ENCODE results near the gene CHD9.

The CHD9 gene

DNA sequence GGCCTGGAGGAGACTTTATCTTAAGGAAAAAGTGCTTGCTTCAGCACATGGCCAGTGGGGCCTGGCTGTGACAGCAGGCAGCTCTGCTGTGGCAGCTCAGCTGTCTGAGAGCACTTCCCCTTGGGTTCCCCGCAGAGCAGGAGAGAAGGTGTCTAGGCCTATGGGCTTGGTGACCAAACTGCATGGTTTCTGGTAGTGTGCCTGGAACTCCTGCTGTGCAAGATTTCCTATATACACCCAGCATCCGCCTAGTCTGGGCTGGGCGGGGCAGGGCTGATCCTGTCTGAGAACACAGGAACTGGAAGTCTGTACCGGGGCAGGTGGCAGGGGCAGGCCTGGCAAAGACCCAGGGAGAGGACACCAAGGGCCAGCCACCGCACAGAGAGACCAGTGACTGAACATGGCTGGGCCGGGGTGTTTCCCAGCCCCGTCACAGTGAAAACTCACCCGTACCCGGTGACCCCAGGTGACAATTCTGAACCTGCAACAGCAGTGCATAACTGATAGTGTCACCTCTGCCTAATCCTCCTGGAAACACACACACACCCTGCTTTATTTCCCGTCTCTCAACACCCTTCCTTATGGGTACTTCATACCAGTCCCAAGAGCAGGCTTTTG is 39.3 kb downstream of the CHD9 start:
- DNase-seq (ENCODE audit: low read depth) = no peak

DNA sequence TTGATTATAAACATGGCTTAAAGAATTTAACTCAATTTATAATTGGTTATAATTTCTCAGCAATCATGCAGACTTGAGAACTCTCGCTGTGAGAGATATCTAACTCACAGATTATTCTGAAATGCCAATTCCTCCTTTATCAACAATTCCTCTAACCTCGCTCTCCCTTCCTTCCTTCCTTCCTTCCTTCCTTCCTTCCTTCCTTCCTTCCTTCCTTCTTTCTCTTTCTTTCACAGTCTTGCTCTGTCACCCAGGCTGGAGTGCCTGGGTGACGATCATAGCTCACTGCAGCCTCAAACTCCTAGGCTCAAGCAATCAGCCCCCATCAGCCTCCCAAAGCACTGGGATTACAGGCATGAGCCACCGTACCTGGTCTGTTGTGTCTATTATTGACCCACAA is 42.4 kb downstream of the CHD9 start:
- DNase-seq (ENCODE audit: low read depth) = no peak

DNA sequence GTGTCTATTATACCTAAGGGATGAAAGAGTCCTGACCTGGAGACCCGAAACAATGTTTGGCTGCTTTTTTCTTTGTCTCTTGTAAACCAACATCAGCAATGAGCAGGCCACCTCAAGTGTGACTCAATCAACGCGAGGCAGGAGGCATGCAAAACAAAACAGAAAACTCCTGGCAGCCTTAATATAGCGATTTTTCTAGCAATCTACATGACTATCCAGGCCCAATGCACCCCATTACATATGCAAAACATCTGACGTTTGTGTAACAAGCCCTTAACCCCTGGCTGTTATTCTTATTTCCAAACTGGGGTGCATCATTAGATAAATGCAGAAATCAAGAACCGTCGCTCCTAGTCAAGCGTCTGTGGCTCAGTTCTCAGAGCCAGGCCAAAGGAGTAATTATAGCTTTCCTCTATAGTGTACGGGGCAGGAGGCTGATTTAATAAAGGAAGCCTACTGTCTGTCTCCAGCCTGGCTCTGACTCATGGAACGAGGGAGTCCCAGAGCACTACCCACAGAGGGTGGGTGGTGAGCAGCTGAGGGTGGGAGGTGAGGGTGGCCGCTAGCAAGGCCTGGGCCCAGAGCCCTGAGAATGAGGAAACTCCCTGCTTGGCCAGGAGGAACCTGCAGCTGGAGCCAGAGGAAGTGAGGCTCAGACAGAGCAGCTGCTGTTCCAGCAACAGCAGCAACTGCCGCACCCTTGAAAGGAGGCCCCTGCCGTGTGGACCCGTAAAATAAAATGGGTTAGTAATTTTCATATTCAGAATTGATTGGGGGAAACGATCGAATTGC is 43.9 kb downstream of the CHD9 start:
- no peak for DNase-seq (ENCODE audit: low read depth)

GRCh38 chr16:53099318-53100130 is 44.7 kb downstream of the CHD9 start:
- DNase-seq (ENCODE audit: low read depth) = no peak

DNA sequence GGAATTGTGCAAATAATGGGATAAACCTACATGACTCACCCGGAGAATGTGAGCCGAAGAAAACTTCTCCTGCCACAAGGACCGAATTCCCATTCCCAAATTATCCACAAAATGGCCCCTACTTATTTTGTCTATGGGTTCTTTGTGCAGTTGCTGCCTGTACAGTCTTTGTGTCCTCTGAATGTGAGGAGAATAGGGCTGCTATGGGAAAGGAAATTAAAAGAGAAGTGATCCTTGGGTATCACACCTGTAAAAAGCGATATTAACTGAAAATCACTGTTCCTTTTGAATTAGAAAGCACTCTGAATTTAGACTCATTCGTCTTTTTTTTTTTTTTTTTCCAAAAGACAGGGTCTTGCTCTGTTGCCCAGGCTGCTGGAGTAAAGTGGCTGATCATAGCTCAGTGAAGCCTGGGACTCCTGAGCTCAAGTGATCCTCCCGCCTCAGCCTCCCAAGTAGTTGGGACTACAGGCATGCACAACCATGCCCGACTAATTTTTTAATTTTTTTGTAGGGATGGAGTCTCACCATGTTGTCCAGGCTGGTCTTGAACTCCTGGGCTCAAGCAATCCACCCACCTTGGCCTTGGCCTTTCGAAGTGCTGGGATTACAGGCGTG is 45.4 kb downstream of the CHD9 start:
- DNase-seq (ENCODE audit: low read depth) = no peak

- DNase-seq (ENCODE audit: low read depth) = no peak
Measured at GRCh38 chr16:53100889-53101288, 46.1 kb downstream of the CHD9 start.

DNA sequence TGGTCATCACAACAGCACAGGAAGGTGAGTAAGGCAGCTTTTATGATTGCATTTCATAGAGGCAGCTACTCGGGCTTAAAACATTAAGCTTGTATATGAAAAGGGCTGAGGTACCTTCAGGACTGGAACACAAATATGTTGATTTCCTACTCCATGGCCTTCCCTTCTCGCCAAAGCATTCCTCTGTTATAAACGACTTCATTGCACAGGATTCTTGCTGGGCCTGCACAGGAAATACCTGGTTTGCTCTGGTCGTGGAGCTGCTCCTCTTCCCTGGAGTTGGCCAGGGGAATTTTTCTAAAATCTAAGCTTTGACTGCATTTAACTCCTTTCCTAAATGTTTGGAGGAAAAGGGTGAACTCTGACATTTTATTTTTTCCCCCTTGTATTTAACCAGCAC is 49.0 kb downstream of the CHD9 start:
- no peak for DNase-seq (ENCODE audit: low read depth)

DNA sequence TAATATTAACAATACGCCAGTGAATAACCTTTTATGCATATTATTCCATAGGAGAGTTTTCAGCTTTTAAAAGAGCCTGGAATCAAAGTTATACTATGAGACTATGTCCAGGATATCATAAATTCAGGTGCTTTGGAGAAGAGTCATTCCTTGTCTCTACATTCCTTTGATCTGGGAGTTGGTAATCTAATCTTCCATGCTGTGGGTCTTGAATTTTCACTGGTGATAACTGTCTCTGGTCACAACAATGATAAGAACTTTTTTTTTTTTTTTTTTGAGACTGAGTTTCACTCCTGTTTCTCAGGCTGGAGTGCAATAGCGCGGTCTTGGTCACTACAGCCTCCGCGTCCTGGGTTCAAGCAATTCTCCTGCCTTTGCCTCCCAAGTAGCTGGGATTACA is 50.8 kb downstream of the CHD9 start:
- no peak for DNase-seq (ENCODE audit: low read depth)

GRCh38 chr16:53111078-53111791 is 56.4 kb downstream of the CHD9 start:
- no peak for DNase-seq (ENCODE audit: low read depth)

- DNase-seq (ENCODE audit: low read depth) = no peak
Measured at GRCh38 chr16:53112015-53112414, 57.2 kb downstream of the CHD9 start.

DNA sequence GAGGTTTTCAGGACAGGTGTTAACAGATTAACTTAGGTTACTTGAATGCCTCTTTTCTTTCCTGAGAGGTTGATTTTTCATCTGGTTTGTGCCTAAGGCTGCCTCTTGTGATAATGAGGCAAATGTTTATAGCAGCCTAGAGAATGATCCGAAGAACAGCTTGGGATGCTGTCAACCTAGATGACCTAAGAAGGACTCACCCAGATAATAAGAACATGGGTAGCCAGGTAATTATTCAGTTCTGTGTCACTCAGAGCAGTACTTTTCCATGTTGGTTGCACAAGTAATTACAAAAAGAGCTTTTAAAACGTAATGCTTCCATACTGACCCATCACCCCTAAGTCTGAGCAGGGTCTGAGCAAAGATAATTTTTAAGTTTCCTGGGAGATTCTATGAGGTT is 60.3 kb downstream of the CHD9 start:
- no peak for DNase-seq (ENCODE audit: low read depth)

- no peak for DNase-seq (ENCODE audit: low read depth)
Measured at GRCh38 chr16:53115773-53116172, 61.0 kb downstream of the CHD9 start.

GRCh38 chr16:53121043-53121620 is 66.3 kb downstream of the CHD9 start:
- DNase-seq (ENCODE audit: low read depth) = no peak

- DNase-seq (ENCODE audit: low read depth) = no peak
Measured at GRCh38 chr16:53121661-53122060, 66.9 kb downstream of the CHD9 start.

- no peak for DNase-seq (ENCODE audit: low read depth)
Measured at GRCh38 chr16:53123747-53124146, 69.0 kb downstream of the CHD9 start.

DNA sequence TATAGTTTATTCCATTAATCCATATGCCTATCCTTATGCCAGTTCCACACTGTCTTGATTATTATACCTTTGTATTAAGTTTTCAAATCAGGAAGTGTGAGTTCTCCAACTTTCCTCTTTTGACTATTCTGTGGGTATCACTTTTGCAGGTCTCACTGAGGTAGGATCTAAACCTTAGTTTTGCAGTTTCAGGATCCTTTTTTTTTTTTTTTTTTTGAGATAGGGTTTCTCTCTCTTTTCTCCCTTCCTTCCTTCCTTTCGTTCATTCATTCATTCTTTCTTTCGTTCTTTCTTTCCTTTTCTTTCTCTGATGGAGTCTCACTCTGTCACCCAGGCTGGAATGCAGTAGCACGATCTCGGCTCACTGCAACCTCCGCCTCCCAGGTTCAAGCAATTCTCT is 71.6 kb downstream of the CHD9 start:
- no peak for DNase-seq (ENCODE audit: low read depth)

DNA sequence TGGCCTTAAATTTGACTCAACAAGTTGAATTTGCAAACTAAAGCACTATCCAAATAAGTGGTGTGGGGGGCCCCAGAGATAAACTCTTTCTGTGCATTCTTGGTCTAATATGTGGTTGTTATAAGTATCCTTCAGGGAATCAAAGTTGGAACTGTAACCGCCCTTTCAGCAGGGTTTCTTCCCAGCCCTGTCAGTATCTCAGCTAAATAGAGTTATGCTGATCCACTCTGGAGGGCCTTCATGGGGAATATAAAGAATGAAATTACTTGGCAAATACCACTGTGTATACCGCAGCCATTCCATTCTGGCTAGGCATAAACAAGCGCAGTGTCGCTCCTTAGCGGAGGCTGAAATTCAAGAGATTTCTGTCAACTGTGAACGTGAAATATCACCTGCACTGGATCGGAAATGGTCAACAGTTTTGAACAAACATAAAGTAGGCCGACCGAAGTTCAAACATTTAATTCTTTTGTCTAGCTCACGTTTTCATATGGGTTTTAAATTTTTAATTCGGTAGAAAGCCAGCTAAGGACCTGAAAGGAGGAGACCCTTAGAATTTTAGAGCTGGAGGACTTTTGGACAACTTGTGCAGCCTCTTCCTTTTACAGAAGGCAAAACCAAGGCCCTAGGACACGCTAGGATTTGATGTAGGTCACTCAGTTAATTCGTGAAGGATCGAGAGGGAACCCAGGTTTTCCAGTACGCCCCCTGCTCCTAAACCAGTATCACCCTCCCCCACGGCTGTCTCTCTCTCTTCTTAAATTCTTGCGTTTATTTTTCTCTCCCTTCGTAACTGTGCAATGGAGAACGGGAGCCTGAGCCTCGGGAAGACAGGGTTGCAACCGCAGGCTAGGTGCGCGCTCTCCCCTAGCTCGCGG is 74.7 kb downstream of the CHD9 start:
- DNase-seq (ENCODE audit: low read depth) = no peak

DNA sequence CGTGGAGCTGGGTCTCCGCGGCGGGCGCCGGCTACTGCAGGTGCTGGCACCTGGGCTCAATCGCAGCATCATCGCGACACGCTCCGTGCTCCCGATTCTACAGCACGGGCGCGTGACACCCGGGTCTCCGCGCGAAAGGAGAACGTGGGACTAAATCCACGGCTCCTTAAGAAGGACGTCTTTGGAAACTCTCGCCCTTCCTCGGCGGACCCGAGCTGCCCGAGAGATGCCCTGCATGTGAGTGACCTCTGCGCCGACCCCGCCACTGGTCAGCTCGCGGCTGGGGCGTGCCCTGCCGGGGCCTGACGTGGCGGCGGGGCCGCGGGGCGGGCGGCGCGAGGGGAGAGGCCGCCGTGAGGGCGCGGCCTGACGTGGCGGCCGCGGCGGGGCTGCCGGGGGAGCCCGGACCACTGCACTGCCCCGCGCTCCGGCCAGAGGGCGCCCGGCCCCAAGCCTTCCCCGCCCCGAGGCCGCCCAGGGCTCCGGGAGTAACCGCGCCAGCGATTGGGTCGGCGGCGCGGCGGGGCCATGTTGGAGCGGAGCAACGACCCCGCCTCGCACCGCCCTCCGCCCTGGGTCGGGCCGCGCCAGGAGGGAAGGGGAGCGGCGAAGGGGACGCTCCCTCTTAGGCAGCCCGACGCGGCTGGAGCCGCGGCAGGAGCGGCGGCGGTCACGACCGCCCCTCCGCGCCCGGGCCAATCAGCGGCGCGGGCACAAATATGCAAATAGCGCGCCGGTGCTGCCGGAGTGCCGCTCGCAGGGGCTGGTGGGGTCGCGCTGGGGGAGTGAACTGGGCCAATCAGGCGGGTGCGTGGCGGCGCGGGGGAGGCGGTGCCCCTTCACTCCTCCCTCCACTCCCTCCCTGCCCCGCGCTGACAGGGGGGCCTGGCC is 75.6 kb downstream of the CHD9 start:
- DNase-seq (ENCODE audit: low read depth) = peak; percentile 83

DNA sequence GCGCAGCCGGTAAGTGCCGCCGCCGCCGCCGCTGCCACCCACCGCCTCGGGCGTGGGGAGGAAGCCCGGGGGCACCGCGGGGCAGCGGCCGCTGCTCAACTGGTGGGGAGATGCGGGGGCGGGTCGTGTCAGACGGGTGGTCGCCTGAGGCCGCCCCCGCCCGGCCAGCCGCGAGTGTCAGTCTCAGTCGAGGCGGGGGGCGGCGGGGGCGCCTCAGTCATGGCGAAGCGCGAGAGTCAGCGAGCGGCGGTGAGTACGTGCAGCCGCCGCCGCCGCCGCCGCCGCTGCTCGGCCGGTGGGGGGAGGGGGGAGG is 76.2 kb downstream of the CHD9 start:
- peak; percentile 2 for DNase-seq (ENCODE audit: low read depth)
